M059J (cell line): ENCODE measurements around the gene PDGFRB. TPM values are rescaled to one million over a fixed set of nuclear protein-coding genes. Genes with fewer than 3 reads are reported as not detected.

Source experiments
- DNase-seq: peaks from one replicate; pipeline ENCODE4 v3.0.0-alpha.2; 2012; ENCODE audit warnings: low read depth
- total RNA-seq: library from RNA; depleted of rRNA; stranded (reverse); fragments of >200 nt; shearing (Covaris generic); gene quantifications from 2 replicates; pipeline ENCODE4 v1.2.3, GENCODE V29; 2014

PDGFRB gene
- total RNA-seq, 1 experiment from 2014 or later: 44.4 TPM

DNA sequence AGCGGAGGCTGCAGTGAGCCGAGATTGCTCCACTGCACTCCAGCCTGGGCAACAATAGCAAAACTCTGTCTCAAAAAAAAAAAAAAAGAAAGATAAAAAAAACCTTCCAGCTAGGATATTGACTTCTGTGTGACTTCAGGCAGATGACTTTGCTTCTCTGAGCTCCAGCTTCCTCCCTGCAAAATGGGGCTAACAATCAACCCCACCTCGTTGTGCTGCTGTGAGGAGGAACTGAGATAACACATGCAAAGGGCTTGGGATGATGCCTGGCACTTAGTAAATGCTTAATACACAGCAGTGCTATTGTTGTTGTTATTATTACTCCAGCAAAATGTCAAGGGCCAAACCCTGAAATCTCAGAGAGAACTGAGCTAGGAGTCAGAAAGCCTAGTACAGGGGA lies 7.4 kb upstream of the PDGFRB start:
- no peak for DNase-seq

- no peak for DNase-seq
Measured at GRCh38 chr5:150162142-150162513, 6.5 kb upstream of the PDGFRB start.

DNA sequence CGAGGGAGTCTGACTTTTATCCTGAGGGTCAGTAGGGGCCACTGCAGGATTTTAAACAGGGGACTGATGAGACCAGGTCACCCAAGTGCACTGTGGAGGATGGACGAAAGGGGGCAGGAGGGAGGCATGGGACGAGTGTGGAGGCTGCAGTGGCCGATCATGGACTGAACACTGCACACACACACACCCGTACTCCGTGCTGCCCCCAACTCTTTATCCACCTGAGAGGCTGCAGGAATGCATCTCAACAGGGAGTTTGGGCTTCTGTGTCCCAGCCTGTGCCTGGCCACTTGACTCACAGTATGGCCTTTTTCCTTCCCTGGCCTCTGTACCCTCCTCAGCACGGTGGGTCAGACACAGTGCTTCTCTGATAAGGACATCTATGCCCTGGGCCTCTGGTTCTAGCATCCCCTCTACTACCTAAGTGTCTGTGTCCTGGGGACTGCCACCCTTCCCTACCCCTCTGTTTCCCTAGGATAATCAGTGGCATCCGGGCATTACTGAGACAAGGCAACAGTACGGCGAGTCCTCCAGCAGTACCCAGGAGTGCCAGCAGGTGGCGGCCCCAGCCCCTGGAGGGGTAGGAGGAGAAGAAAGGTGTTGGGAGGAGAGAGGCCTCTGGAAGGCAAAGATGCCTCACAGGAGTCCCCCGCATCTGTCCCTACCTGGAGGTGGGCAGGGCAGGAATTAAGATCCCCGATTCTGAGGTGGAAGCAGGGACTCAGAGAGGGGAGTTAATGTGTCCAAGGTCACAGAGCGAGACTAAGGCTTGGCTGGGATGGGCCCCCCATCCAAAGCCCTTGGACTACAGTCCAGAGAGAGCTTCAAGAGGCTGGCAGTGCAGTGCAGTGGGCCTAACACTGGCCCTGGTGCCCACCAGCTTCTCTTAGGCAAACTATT lies 5.8 kb upstream of the PDGFRB start:
- DNase-seq: peak; percentile 73

- no peak for DNase-seq
Measured at GRCh38 chr5:150160448-150161081, 4.9 kb upstream of the PDGFRB start.

GRCh38 chr5:150159741-150160179 lies 4.1 kb upstream of the PDGFRB start:
- no peak for DNase-seq

- no peak for DNase-seq
Measured at GRCh38 chr5:150159031-150159430, 3.4 kb upstream of the PDGFRB start.

GRCh38 chr5:150158170-150158949 lies 2.7 kb upstream of the PDGFRB start:
- no peak for DNase-seq

- DNase-seq: no peak
Measured at GRCh38 chr5:150157168-150157567, 1.5 kb upstream of the PDGFRB start.

GRCh38 chr5:150156540-150156939 lies 895 bp upstream of the PDGFRB start:
- no peak for DNase-seq

DNA sequence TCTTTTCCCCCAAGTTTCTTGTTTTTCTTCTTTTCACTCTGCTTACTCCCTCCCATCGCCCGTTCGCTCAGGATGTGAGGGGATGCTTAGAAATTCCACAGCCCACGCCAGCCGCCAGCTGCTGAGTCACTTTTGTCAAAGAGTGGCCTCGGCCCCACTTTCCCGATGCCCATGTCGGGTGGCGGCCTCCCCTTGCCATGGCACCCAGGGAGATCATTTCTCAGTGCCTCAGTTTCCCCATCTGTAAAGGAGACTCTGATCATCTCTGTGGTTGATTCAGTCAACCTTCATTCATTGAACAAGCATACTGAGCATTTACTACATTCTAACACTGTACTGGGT lies 353 bp upstream of the PDGFRB start:
- DNase-seq: no peak

- DNase-seq: peak; percentile 52
Measured at GRCh38 chr5:150154618-150155128, 972 bp downstream of the PDGFRB start.

GRCh38 chr5:150153957-150154617 lies 1.6 kb downstream of the PDGFRB start:
- DNase-seq: peak; percentile 68

DNA sequence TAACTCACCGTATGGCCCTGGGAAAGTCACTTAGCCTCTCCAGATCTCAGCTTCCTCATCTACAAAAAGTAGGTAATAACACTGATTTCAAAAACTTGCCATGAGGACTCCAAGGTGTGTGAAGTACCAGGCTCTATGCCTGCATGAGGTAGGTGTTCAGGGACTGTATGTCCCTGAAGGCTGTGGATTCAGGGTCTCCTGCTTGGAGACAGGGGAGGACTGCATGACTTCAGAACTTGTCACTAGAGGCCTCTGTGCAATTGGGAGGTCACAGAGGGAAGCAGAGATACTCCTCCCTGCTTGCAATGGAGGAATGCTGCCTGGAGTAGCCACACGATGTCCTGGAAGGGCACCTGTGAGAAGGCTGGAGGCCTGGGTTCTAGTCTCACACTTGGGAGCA lies 2.2 kb downstream of the PDGFRB start:
- no peak for DNase-seq

- no peak for DNase-seq
Measured at GRCh38 chr5:150152636-150153462, 2.8 kb downstream of the PDGFRB start.

GRCh38 chr5:150149618-150150017 lies 6.0 kb downstream of the PDGFRB start:
- DNase-seq: no peak

GRCh38 chr5:150148117-150148927 lies 7.3 kb downstream of the PDGFRB start:
- no peak for DNase-seq

GRCh38 chr5:150147670-150148069 lies 8.0 kb downstream of the PDGFRB start:
- no peak for DNase-seq

DNA sequence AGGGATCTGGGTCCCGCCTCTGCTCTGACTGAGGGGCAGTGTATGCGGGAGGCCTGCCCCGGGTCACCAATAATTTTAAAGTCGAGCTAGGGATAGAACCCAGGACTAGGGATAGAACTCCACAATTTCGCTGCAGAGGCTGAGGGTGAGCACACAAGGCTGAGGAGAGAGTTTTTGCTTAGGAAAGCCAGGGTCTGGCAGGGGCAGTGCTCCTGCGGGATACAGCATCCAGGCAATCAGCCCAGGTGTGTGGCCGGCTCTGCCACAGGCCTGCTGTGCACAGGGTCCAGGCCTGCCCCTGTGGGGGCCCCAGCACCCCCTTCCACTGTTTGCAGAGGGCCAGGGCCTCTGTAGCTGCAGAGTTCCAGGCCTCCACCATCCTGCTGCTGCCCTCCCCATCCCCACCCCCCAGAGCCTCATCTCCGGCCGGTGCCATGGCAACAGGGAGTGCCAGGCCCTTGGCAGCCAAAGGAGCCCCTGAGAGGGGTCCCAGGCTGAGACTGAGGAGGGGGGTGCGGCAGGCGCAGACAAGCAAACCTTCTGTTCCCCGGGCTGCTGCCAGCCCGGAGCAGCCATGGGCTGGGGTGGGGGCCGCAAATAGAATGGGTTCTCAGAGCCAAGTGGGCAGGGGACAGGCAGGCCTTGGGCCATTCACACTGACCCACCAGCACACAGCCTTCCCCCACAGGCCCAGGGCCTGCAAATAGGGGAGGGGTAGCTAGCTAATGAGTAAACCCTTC lies 8.6 kb downstream of the PDGFRB start:
- DNase-seq: no peak

- DNase-seq: no peak
Measured at GRCh38 chr5:150146235-150146634, 9.4 kb downstream of the PDGFRB start.
